H9 (cell line): ENCODE data around the gene MACROD1. TPM values are rescaled to one million over a fixed set of nuclear protein-coding genes. Genes with fewer than 3 reads are reported as not detected.

Source experiments
- DNase-seq: peaks from one replicate; pipeline ENCODE4 v3.0.0-alpha.2; 2017
- H2AFZ ChIP-seq: one replicate; pipeline ENCODE4 v1.6.1; 2013; ENCODE audit warnings: mild to moderate bottlenecking, low read length, control low read depth, moderate library complexity
- H2AK5ac ChIP-seq: 2 replicates; pipeline ENCODE4 v1.6.1; 2013; ENCODE audit warnings: low read length, control low read depth, mixed read lengths; ENCODE audit not compliant: insufficient read length
- H2BK120ac ChIP-seq: one replicate; pipeline ENCODE4 v1.6.1; 2013; ENCODE audit warnings: low read depth, mild to moderate bottlenecking, low read length, control low read depth, inconsistent platforms; ENCODE audit not compliant: poor library complexity, severe bottlenecking
- H2BK12ac ChIP-seq: 2 replicates; pipeline ENCODE4 v1.6.1; 2013; ENCODE audit warnings: low read length, control low read depth, mixed read lengths, low read depth; ENCODE audit not compliant: insufficient read length
- H2BK15ac ChIP-seq: 2 replicates; pipeline ENCODE4 v1.6.1; 2013; ENCODE audit warnings: low read depth, low read length, control low read depth
- H2BK20ac ChIP-seq: one replicate; pipeline ENCODE4 v1.6.1; 2013; ENCODE audit warnings: low read depth, mild to moderate bottlenecking, low read length, control low read depth, inconsistent platforms; ENCODE audit not compliant: poor library complexity, severe bottlenecking
- H2BK5ac ChIP-seq: 2 replicates; pipeline ENCODE4 v1.6.1; 2013; ENCODE audit warnings: low read length, control low read depth, mixed read lengths; ENCODE audit not compliant: insufficient read length
- H3K14ac ChIP-seq: 2 replicates; pipeline ENCODE4 v1.6.1; 2013; ENCODE audit warnings: low read length, control low read depth; ENCODE audit not compliant: insufficient read depth
- H3K18ac ChIP-seq: 2 replicates; pipeline ENCODE4 v1.6.1; 2013; ENCODE audit warnings: low read depth, mild to moderate bottlenecking, mixed read lengths, low read length, control low read depth; ENCODE audit not compliant: insufficient read length
- H3K23ac ChIP-seq: 2 replicates; pipeline ENCODE4 v1.6.1; 2013; ENCODE audit warnings: low read length, control low read depth, mixed read lengths, low read depth; ENCODE audit not compliant: insufficient read length
- H3K23me2 ChIP-seq: 2 replicates; pipeline ENCODE4 v1.6.1; 2013; ENCODE audit warnings: low read depth, mild to moderate bottlenecking, mixed read lengths, low read length, control low read depth; ENCODE audit not compliant: insufficient read length, poor library complexity, severe bottlenecking
- H3K27ac ChIP-seq: 2 replicates; pipeline ENCODE4 v1.5.1; 2013; ENCODE audit warnings: low read length, control low read depth, mixed read lengths, low read depth; ENCODE audit not compliant: insufficient read length
- H3K27me3 ChIP-seq: 2 replicates; pipeline ENCODE4 v1.6.1; 2013; ENCODE audit warnings: low read length, control low read depth, inconsistent platforms; ENCODE audit not compliant: insufficient read depth
- H3K4ac ChIP-seq: 2 replicates; pipeline ENCODE4 v1.6.1; 2013; ENCODE audit warnings: low read depth, mild to moderate bottlenecking, control low read depth, inconsistent platforms, low read length, moderate library complexity
- H3K4me1 ChIP-seq: 2 replicates; pipeline ENCODE4 v1.6.1; 2013; ENCODE audit warnings: low read length, control low read depth, inconsistent platforms; ENCODE audit not compliant: insufficient read depth
- H3K4me2 ChIP-seq: 2 replicates; pipeline ENCODE4 v1.6.1; 2013; ENCODE audit warnings: low read length, control low read depth, mixed read lengths; ENCODE audit not compliant: insufficient read length, insufficient read depth
- H3K56ac ChIP-seq: 2 replicates; pipeline ENCODE4 v1.6.1; 2013; ENCODE audit warnings: low read depth, mild to moderate bottlenecking, mixed read lengths, low read length, control low read depth; ENCODE audit not compliant: insufficient read length
- H3K79me1 ChIP-seq: 2 replicates; pipeline ENCODE4 v1.6.1; 2013; ENCODE audit warnings: low read depth, mild to moderate bottlenecking, moderate library complexity, low read length, control low read depth, inconsistent platforms; ENCODE audit not compliant: insufficient read depth, poor library complexity, severe bottlenecking
- H3K79me2 ChIP-seq: 2 replicates; pipeline ENCODE4 v1.6.1; 2013; ENCODE audit warnings: low read length, control low read depth, inconsistent platforms; ENCODE audit not compliant: insufficient read depth
- H3K9ac ChIP-seq: 2 replicates; pipeline ENCODE4 v1.6.1; 2013; ENCODE audit warnings: low read length, control low read depth, mixed read lengths; ENCODE audit not compliant: insufficient read length; ENCODE audit errors: extremely low read depth
- H3K9me3 ChIP-seq: one replicate; pipeline ENCODE4 v1.6.1; 2013; ENCODE audit warnings: low read depth, low read length, inconsistent platforms; ENCODE audit not compliant: control insufficient read depth
- H3T11ph ChIP-seq: one replicate; pipeline ENCODE4 v1.6.1; 2013; ENCODE audit warnings: mild to moderate bottlenecking, low read length, control low read depth, inconsistent platforms
- H4K20me1 ChIP-seq: one replicate; pipeline ENCODE4 v1.6.1; 2013; ENCODE audit not compliant: control insufficient read depth, insufficient read length, insufficient read depth
- H4K5ac ChIP-seq: 2 replicates; pipeline ENCODE4 v1.6.1; 2013; ENCODE audit warnings: low read depth, mild to moderate bottlenecking, mixed read lengths, low read length, control low read depth; ENCODE audit not compliant: insufficient read length
- H4K8ac ChIP-seq: replicated peaks from 2 replicates; pipeline ENCODE4 v1.6.1; 2013; ENCODE audit warnings: low read length, control low read depth, mixed read lengths, low read depth; ENCODE audit not compliant: insufficient read length
- H4K91ac ChIP-seq: 2 replicates; pipeline ENCODE4 v1.6.1; 2013; ENCODE audit warnings: low read depth, mild to moderate bottlenecking, moderate library complexity, mixed read lengths, low read length, control low read depth; ENCODE audit not compliant: insufficient read length
- H3K27ac Mint-ChIP-seq, 3 experiments: 2 replicates in 2 of 3; 3 replicates in 1 of 3; pipeline ENCODE4 v1.8.0; 2020 to 2021; ENCODE audit warnings: mixed read lengths in 3 of 3, mild to moderate bottlenecking in 1 of 3, moderate library complexity in 1 of 3
- H3K27me3 Mint-ChIP-seq: 2 replicates; pipeline ENCODE4 v1.8.0; 2021; ENCODE audit warnings: low read depth, mild to moderate bottlenecking, moderate library complexity, mixed read lengths
- H3K36me3 Mint-ChIP-seq, 3 experiments: 2 replicates in 2 of 3; 3 replicates in 1 of 3; pipeline ENCODE4 v1.8.0; 2020 to 2021; ENCODE audit warnings: low read depth in 3 of 3, mixed read lengths in 3 of 3; ENCODE audit not compliant: insufficient read depth in 1 of 3
- H3K4me1 Mint-ChIP-seq, 2 experiments: 2 replicates each; pipeline ENCODE4 v1.8.0; 2020; ENCODE audit warnings: mixed read lengths in 2 of 2
- H3K4me3 Mint-ChIP-seq, 2 experiments: 2 replicates in 1 of 2; 3 replicates in 1 of 2; pipeline ENCODE4 v1.8.0; 2020 to 2021; ENCODE audit warnings: mild to moderate bottlenecking in 2 of 2, mixed read lengths in 2 of 2, moderate library complexity in 1 of 2
- H3K9me3 Mint-ChIP-seq, 2 experiments: 2 replicates in 1 of 2; 3 replicates in 1 of 2; pipeline ENCODE4 v1.8.0; 2020; ENCODE audit warnings: mild to moderate bottlenecking in 2 of 2, mixed read lengths in 2 of 2, moderate library complexity in 1 of 2
- WGBS: extraction: QIAGEN DNeasy Blood & Tissue Kit; methylation state at CpG from one replicate; pipeline ENCODE4 v1.1.7; 2013; ENCODE audit warnings: missing lambda C conversion rate, low lambda C conversion rate, mixed read lengths; ENCODE audit not compliant: insufficient read length; ENCODE audit errors: extremely low coverage; 5-methylcytosine and 5-hydroxymethylcytosine counted together
- total RNA-seq: library from RNA; stranded (reverse); gene quantifications from 2 replicates; pipeline ENCODE4 v1.2.1, GENCODE V29; 2021
- TF ChIP-seq, protein P1 (sequence below): fragments of 200-600 bp; sonication (generic); conservative IDR thresholded peaks from 3 replicates; pipeline ENCODE4 v1.8.0; 2021; ENCODE audit warnings: antibody characterized with exemption, mild to moderate bottlenecking

MACROD1 gene
- total RNA-seq, 1 experiment from 2014 or later: 21.2 TPM

DNA sequence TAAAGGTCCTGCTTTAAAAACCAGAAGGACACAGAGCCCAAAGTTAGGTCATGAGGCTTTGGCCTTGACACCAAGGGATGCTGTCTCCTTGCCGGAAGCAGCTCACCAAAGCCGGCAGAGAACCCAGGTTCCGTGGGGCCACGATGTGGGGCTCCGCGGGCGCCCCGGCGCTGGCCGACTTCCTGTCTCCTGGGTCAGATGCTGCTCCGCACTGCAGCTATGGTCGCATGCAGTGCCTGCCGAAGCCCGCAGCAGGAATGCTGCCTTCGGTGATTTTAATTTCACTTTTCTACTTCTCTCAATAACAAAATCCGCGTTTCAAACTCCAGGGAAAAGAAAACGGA lies 180.1 kb downstream of the MACROD1 start:
- Mint-ChIP-seq H3K36me3 (peaks cover 24 to 39% (median 28%) of the 10 kb centered on the region in 3 experiments; a peak in 6 of 7 replicates), H3K27me3 (no peaks in the 10 kb centered on the region; the same call in 1 of the 2 replicates)
- WGBS: no CpG with 5 or more reads among the region's 18 CpGs

More for the DNA sequence above, 180.1 kb downstream of the MACROD1 start:
- TF ChIP-seq, protein P1, sequence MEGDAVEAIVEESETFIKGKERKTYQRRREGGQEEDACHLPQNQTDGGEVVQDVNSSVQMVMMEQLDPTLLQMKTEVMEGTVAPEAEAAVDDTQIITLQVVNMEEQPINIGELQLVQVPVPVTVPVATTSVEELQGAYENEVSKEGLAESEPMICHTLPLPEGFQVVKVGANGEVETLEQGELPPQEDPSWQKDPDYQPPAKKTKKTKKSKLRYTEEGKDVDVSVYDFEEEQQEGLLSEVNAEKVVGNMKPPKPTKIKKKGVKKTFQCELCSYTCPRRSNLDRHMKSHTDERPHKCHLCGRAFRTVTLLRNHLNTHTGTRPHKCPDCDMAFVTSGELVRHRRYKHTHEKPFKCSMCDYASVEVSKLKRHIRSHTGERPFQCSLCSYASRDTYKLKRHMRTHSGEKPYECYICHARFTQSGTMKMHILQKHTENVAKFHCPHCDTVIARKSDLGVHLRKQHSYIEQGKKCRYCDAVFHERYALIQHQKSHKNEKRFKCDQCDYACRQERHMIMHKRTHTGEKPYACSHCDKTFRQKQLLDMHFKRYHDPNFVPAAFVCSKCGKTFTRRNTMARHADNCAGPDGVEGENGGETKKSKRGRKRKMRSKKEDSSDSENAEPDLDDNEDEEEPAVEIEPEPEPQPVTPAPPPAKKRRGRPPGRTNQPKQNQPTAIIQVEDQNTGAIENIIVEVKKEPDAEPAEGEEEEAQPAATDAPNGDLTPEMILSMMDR: no peak
- Mint-ChIP-seq H3K4me3 (peak overlapping the region; percentile 93 to 98), H3K4me1 (peaks cover 15 to 17% of the 10 kb centered on the region in 2 experiments), H3K9me3 (no peaks in the 10 kb centered on the region; a peak in 1 of 5 replicates), H3K27ac (peak overlapping the region; percentile 97 to 99 (median 99))
- H4K91ac ChIP-seq: no peak overlapping the region
- peaks cover 17% of the 10 kb centered on the region for H3K23me2 ChIP-seq
- no peak overlapping the region for H3T11ph ChIP-seq
- H4K8ac ChIP-seq: no peak overlapping the region
- no peak overlapping the region for H3K56ac ChIP-seq
- peak overlapping the region; percentile 8 for H3K27ac ChIP-seq
- H3K4me1 ChIP-seq: peaks cover 7% of the 10 kb centered on the region; the same call in 1 of the 2 replicates
- H2BK120ac ChIP-seq: no peak overlapping the region
- H2BK20ac ChIP-seq: no peak overlapping the region
- H3K14ac ChIP-seq: peak overlapping the region; percentile 55; the same call in 1 of the 2 replicates
- no peak overlapping the region for H2BK5ac ChIP-seq
- DNase-seq: no peak
- no peaks in the 10 kb centered on the region for H3K9me3 ChIP-seq
- no peaks in the 10 kb centered on the region for H3K27me3 ChIP-seq
- H3K23ac ChIP-seq: no peak overlapping the region
- peaks cover 21% of the 10 kb centered on the region for H3K79me1 ChIP-seq
- no peak overlapping the region for H3K18ac ChIP-seq
- H3K9ac ChIP-seq: no peak overlapping the region
- no peak overlapping the region for H3K4ac ChIP-seq
- no peak overlapping the region for H2BK12ac ChIP-seq
- H2BK15ac ChIP-seq: no peak overlapping the region
- no peak overlapping the region for H2AK5ac ChIP-seq
- H2AFZ ChIP-seq: no peak overlapping the region
- H3K4me2 ChIP-seq: peak overlapping the region; percentile 62
- no peaks in the 10 kb centered on the region for H4K20me1 ChIP-seq
- peaks cover 9% of the 10 kb centered on the region; the same call in 1 of the 2 replicates for H3K79me2 ChIP-seq
- H4K5ac ChIP-seq: no peak overlapping the region
